Mucosa of stomach (tissue), 1 donor: ENCODE measurements around the gene WSCD2.

ENCODE experiments used
- H3K27me3 ChIP-seq: one replicate; pipeline ENCODE4 v1.7.0; 2013; ENCODE audit warnings: mild to moderate bottlenecking, low read length; ENCODE audit not compliant: control insufficient read depth, insufficient read depth
- H3K36me3 ChIP-seq: one replicate; pipeline ENCODE4 v1.7.0; 2013; ENCODE audit warnings: low read length; ENCODE audit not compliant: control insufficient read depth, insufficient read depth
- H3K4me1 ChIP-seq: one replicate; pipeline ENCODE4 v1.7.0; 2013; ENCODE audit warnings: mild to moderate bottlenecking, low read length; ENCODE audit not compliant: control insufficient read depth, insufficient read depth
- H3K4me3 ChIP-seq: one replicate; pipeline ENCODE4 v1.7.0; 2013; ENCODE audit warnings: low read length
- H3K9ac ChIP-seq: one replicate; pipeline ENCODE4 v1.7.0; 2013; ENCODE audit warnings: mild to moderate bottlenecking, low read length, moderate library complexity
- H3K9me3 ChIP-seq: one replicate; pipeline ENCODE4 v1.7.0; 2013; ENCODE audit warnings: mild to moderate bottlenecking, low read length, moderate library complexity; ENCODE audit not compliant: control insufficient read depth
- donor health status: Pancreatic carcinoma.

WSCD2 gene

DNA sequence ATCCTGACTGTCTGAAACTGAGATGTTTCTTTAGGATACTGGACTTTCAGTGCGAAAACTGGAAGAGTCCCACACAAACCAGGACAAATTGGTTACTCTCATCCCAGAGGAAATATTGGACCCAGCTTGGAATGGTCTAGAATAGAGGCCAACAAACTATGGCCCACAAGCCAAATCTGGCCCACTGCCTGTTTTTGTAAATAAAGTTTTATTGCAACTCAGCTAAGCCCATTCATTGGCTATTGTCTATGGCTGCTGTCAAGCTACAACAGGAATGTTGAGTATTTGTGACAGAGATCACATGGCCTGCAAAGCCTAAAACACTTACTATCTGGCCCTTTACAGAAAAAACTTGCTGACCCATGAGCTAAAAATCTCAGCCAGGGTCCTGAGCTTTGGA, 6.5 kb downstream of the WSCD2 start:
- H3K4me3 ChIP-seq = no peak overlapping the region
- H3K36me3 ChIP-seq = no peaks in the 10 kb centered on the region
- no peaks in the 10 kb centered on the region for H3K4me1 ChIP-seq
- no peaks in the 10 kb centered on the region for H3K27me3 ChIP-seq
- H3K9me3 ChIP-seq = no peaks in the 10 kb centered on the region
- H3K9ac ChIP-seq = no peak overlapping the region

- no peak overlapping the region for H3K4me3 ChIP-seq
- H3K27me3 ChIP-seq = no peaks in the 10 kb centered on the region
- H3K9me3 ChIP-seq = no peaks in the 10 kb centered on the region
- H3K9ac ChIP-seq = no peak overlapping the region
- H3K4me1 ChIP-seq = no peaks in the 10 kb centered on the region
- no peaks in the 10 kb centered on the region for H3K36me3 ChIP-seq
Observed at GRCh38 chr12:108136697-108137096, 7.6 kb downstream of the WSCD2 start.

GRCh38 chr12:108139454-108139853, 10.4 kb downstream of the WSCD2 start:
- Histone ChIP-seq H3K4me3 (no peak overlapping the region), H3K9ac (no peak overlapping the region), H3K9me3 (no peaks in the 10 kb centered on the region), H3K36me3 (no peaks in the 10 kb centered on the region), H3K27me3 (no peaks in the 10 kb centered on the region), H3K4me1 (no peaks in the 10 kb centered on the region)

- Histone ChIP-seq H3K9me3 (no peaks in the 10 kb centered on the region), H3K27me3 (no peaks in the 10 kb centered on the region), H3K9ac (no peak overlapping the region), H3K4me3 (no peak overlapping the region), H3K36me3 (no peaks in the 10 kb centered on the region), H3K4me1 (no peaks in the 10 kb centered on the region)
Observed at GRCh38 chr12:108140501-108140900, 11.4 kb downstream of the WSCD2 start.

GRCh38 chr12:108141600-108142130, 12.6 kb downstream of the WSCD2 start:
- no peaks in the 10 kb centered on the region for H3K36me3 ChIP-seq
- no peak overlapping the region for H3K4me3 ChIP-seq
- no peak overlapping the region for H3K9ac ChIP-seq
- H3K27me3 ChIP-seq = no peaks in the 10 kb centered on the region
- no peaks in the 10 kb centered on the region for H3K4me1 ChIP-seq
- H3K9me3 ChIP-seq = no peaks in the 10 kb centered on the region

DNA sequence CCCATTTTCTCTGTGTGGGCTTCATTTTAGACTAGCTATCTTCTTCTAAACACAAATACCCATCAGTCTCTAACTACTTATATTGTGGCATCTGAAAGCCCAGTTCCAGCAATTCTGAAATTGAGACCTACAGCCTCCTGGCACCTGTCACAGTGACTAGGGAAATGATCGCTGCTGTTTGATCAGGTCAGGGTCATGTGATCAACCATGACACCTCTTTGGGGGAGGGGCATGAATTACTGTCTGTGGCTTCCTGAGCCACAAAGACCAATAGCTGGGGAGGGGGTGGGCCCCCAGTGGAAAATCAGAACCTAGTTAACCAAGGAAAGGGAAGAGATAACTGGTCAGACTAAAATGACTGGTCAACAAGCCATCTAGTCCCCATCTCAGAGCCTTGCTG, 14.1 kb downstream of the WSCD2 start:
- no peaks in the 10 kb centered on the region for H3K36me3 ChIP-seq

DNA sequence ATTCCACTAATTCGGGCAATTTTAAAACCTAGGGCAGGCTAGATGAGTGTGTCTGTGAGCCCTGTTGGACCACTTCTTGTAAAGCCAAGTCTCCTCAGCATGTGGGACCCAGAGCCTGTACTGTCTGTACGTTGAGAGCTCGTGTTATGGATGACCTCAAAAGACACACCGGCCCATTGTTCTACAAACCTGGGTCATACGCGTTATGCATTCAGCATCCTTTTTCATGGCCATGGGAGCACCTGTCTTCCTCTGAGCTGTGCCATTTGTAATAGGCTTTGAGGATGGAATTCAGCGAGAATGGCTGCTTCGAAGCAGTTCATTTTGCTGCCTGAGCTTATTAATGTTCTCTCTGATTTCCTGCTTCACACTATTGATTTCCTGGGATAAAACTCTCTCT, 15.0 kb downstream of the WSCD2 start:
- no peaks in the 10 kb centered on the region for H3K36me3 ChIP-seq
- H3K4me3 ChIP-seq = no peak overlapping the region
- no peaks in the 10 kb centered on the region for H3K4me1 ChIP-seq
- no peaks in the 10 kb centered on the region for H3K9me3 ChIP-seq
- no peak overlapping the region for H3K9ac ChIP-seq
- H3K27me3 ChIP-seq = no peaks in the 10 kb centered on the region

More for the DNA sequence above, 14.1 kb downstream of the WSCD2 start:
- Histone ChIP-seq H3K9me3 (no peaks in the 10 kb centered on the region), H3K9ac (no peak overlapping the region), H3K27me3 (no peaks in the 10 kb centered on the region), H3K4me3 (no peak overlapping the region), H3K4me1 (no peaks in the 10 kb centered on the region)

- Histone ChIP-seq H3K36me3 (no peaks in the 10 kb centered on the region), H3K9ac (no peak overlapping the region), H3K4me3 (no peak overlapping the region), H3K4me1 (no peaks in the 10 kb centered on the region), H3K27me3 (no peaks in the 10 kb centered on the region), H3K9me3 (no peaks in the 10 kb centered on the region)
Observed at GRCh38 chr12:108145011-108145410, 15.9 kb downstream of the WSCD2 start.

DNA sequence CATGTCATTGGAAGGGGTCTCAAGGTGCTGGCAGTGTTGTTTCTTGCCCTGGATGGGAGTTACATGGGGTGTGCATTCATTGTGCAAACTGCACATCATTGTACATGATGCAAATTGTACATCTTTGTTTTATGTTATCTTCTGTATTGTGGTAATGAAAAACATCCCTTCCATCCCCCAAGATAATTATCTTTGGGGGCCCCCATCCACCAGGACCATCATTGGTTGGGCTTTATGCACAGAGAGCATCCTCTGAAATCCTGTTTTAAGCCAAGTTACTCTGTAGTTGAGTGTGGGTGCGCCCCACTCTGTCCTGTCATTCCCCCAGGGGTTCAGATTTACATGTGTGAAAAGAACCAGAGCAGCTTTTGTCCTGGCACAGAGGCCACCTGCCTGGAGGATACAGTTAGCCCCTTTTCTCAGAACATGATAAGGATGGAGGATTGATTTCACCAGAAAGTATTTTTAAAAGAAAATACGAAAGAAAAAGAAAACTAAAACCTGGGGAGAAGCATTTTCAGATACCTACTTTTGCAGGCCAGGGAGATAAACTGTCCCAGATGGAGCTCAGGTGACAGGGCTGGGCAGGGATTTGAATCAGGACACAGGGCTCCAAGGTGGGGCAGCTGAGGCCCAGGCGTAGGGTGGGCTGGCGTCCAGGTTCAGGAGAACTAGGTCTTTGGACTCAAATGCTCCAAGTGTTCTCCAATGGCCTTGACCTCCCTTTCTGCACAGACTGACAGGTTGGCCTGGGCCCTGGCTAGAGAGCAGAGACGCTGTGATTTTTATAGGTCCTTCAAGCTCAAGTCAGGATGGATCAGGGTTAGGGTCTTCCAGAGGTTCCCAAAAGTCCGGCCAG, 17.2 kb downstream of the WSCD2 start:
- Histone ChIP-seq H3K36me3 (no peaks in the 10 kb centered on the region), H3K9me3 (no peaks in the 10 kb centered on the region), H3K9ac (no peak overlapping the region), H3K4me1 (no peaks in the 10 kb centered on the region), H3K27me3 (peaks cover 4% of the 10 kb centered on the region), H3K4me3 (no peak overlapping the region)

DNA sequence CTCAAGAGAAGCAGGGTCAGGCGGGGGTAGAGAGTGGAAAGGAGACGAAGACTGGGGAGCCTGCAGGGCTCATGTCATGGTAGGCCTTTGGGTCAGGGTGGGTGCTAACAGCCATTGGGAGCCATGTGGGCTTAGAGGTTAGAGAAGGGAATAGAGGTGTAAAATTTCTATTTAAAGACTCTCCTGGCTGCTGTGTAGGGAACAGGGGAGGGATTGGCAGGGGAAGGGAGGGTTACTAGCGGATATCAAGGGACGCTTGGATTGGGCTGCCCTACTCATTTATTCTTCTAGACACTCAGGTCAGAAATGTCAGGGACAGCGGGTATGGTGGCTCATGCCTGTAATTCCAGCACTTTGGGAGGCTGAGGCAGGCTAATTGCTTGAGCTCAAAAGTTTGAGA, 18.2 kb downstream of the WSCD2 start:
- Histone ChIP-seq H3K36me3 (no peaks in the 10 kb centered on the region), H3K4me3 (no peak overlapping the region), H3K4me1 (no peaks in the 10 kb centered on the region), H3K9ac (no peak overlapping the region), H3K27me3 (peaks cover 4% of the 10 kb centered on the region), H3K9me3 (no peaks in the 10 kb centered on the region)

DNA sequence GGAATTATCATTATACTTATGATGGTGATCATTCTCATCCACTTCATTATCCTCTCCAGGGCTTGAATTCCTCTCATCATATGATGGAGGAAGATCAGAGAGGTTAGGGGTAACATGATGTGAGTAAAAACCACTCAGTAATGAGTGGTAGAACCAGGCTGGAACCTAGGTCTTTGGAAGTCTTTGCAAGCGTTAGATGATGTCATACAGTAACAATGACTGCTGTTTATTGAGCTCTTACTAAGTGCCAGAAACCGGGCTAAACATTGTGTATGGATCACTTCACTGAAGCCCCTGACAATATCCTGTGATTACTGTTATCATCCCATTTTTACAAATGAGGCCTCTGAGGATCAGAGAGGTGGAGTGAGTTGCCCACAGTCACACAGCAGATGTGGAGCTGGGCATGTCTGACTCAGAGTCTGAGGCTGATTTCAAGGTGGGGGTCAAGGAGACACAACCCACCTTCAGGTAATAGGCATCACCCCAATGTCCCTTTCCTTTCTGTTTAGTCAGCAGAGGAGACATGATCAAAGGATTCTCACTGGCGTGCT, 19.5 kb downstream of the WSCD2 start:
- Histone ChIP-seq H3K4me1 (no peaks in the 10 kb centered on the region), H3K9me3 (no peaks in the 10 kb centered on the region), H3K9ac (no peak overlapping the region), H3K4me3 (no peak overlapping the region), H3K27me3 (peaks cover 4% of the 10 kb centered on the region), H3K36me3 (no peaks in the 10 kb centered on the region)

GRCh38 chr12:108150436-108150835, 21.3 kb downstream of the WSCD2 start:
- Histone ChIP-seq H3K9me3 (no peaks in the 10 kb centered on the region), H3K4me1 (no peaks in the 10 kb centered on the region), H3K36me3 (no peaks in the 10 kb centered on the region), H3K27me3 (peaks cover 4% of the 10 kb centered on the region), H3K4me3 (no peak overlapping the region), H3K9ac (no peak overlapping the region)
